Left forelimb (tissue), 1 donor: ENCODE results near the gene CTNS.
A peak's percentile ranks its signal among the peaks of the same experiment; 100 is the strongest.

ENCODE experiments used
- DNase-seq: peaks from one replicate; pipeline ENCODE4 v3.0.0-alpha.2; 2018; ENCODE audit warnings: low spot score

Gene CTNS

GRCh38 chr17:3659541-3660111 lies 23.1 kb downstream of the CTNS start:
- DNase-seq, result no peak

GRCh38 chr17:3660311-3660891 lies 23.8 kb downstream of the CTNS start:
- no peak for DNase-seq

- no peak for DNase-seq
Observed at GRCh38 chr17:3663102-3664011, 26.8 kb downstream of the CTNS start.

GRCh38 chr17:3665834-3666233 lies 29.3 kb downstream of the CTNS start:
- DNase-seq, result no peak

GRCh38 chr17:3666516-3666915 lies 30.0 kb downstream of the CTNS start:
- DNase-seq, result no peak

GRCh38 chr17:3667366-3668278 lies 31.1 kb downstream of the CTNS start:
- peak; percentile 96 for DNase-seq

- DNase-seq, result peak; percentile 100
Observed at GRCh38 chr17:3668279-3669084, 31.9 kb downstream of the CTNS start, which contains the start of the genes EMC6 and TAX1BP3. TSS of gene EMC6 (plus strand) at chr17:3668812. CDS start at chr17:3669147, 335 bp downstream. TSS of gene TAX1BP3 (minus strand) at chr17:3668578. CDS start at chr17:3668526, 52 bp downstream.

- DNase-seq, result no peak
Observed at GRCh38 chr17:3669085-3669347, 32.5 kb downstream of the CTNS start.

- DNase-seq, result no peak
Observed at GRCh38 chr17:3669548-3669947, 33.0 kb downstream of the CTNS start.

- DNase-seq, result no peak
Observed at GRCh38 chr17:3672571-3672970, 36.0 kb downstream of the CTNS start.

GRCh38 chr17:3675886-3676285 lies 39.3 kb downstream of the CTNS start:
- no peak for DNase-seq

- no peak for DNase-seq
Observed at GRCh38 chr17:3678095-3678820, 41.7 kb downstream of the CTNS start.

GRCh38 chr17:3678821-3679530 lies 42.4 kb downstream of the CTNS start:
- no peak for DNase-seq

- DNase-seq, result no peak
Observed at GRCh38 chr17:3679531-3680126, 43.1 kb downstream of the CTNS start.

GRCh38 chr17:3681057-3681456 lies 44.5 kb downstream of the CTNS start:
- DNase-seq, result peak; percentile 61

- no peak for DNase-seq
Observed at GRCh38 chr17:3681565-3681964, 45.0 kb downstream of the CTNS start.

- no peak for DNase-seq
Observed at GRCh38 chr17:3682033-3682432, 45.5 kb downstream of the CTNS start.

- DNase-seq, result no peak
Observed at GRCh38 chr17:3683054-3683511, 46.5 kb downstream of the CTNS start.

GRCh38 chr17:3685174-3685573 lies 48.6 kb downstream of the CTNS start:
- no peak for DNase-seq
